GM12878 (cell line): Measurements from ENCODE around the gene ZNF239. TPM values are rescaled to one million over a fixed set of nuclear protein-coding genes. Genes with fewer than 3 reads are reported as not detected.

Experiments
- ATAC-seq: fragments of 200-7000 bp; cut with Tn5 transposase; 3 replicates; pipeline ENCODE4 v1.9.1; 2020; ENCODE audit warnings: mild to moderate bottlenecking, moderate library complexity
- BruUV-seq: library from RNA; stranded (reverse); fragments of 400-500 nt; replicated peaks from 2 replicates; lab custom pipeline; 2021; lab: Mats Ljungman, UMichigan
- CTCF ChIA-PET: fragments of 300-600 bp; sonication (Branson Sonifier 250); formaldehyde crosslinking; extraction: SDS; loops from one replicate; lab custom pipeline; 2021; ENCODE audit warnings: inconsistent platforms; lab: Yijun Ruan, JAX
- POLR2A ChIA-PET: fragments of 350-600 bp; formaldehyde crosslinking; extraction: SDS; loops from one replicate; lab custom pipeline; 2021; ENCODE audit warnings: inconsistent platforms; lab: Charles Lee
- RAD21 ChIA-PET: fragments of 300-600 bp; sonication (Branson Sonifier 250); formaldehyde crosslinking; loops from one replicate; lab custom pipeline; 2023; ENCODE audit warnings: antibody characterized with exemption; ENCODE audit not compliant: unreplicated experiment; lab: Charles Lee
- SMC1A ChIA-PET: fragments of 300-600 bp; sonication (Branson Sonifier 250); formaldehyde crosslinking; loops from one replicate; lab custom pipeline; 2023; ENCODE audit not compliant: unreplicated experiment, uncharacterized antibody; lab: Charles Lee
- DNase-seq: peaks from one replicate; pipeline ENCODE4 v3.0.0-alpha.2; 2011; ENCODE audit warnings: low read depth, low spot score
- FAIRE-seq: peaks from 3 replicates; lab custom pipeline; 2011; peaks lifted over from hg19 to GRCh38; lab: Jason Lieb, UNC
- H2AFZ ChIP-seq: 2 replicates; pipeline ENCODE4 v1.6.0; 2011; ENCODE audit warnings: low read depth, low read length, control low read depth; ENCODE audit not compliant: control insufficient read depth
- H3K27ac ChIP-seq: 2 replicates; pipeline ENCODE4 v1.5.1; 2011; ENCODE audit warnings: control low read depth; ENCODE audit not compliant: control insufficient read depth, insufficient read depth
- H3K27me3 ChIP-seq, 2 experiments: replicated peaks in 1 of 2; 2 replicates each; pipeline versions ENCODE4 v1.6.0 to v1.6.1; 2011; ENCODE audit warnings: low read length in 1 of 2; ENCODE audit not compliant: control insufficient read depth in 2 of 2, insufficient read depth in 2 of 2
- H3K36me3 ChIP-seq, 2 experiments: 2 replicates each; pipeline ENCODE4 v1.5.1; 2011; ENCODE audit warnings: low read length in 1 of 2; ENCODE audit not compliant: control insufficient read depth in 2 of 2, insufficient read depth in 2 of 2
- H3K4me1 ChIP-seq: 2 replicates; pipeline ENCODE4 v1.6.1; 2011; ENCODE audit warnings: mild to moderate bottlenecking, low read length, moderate library complexity, mixed read lengths; ENCODE audit not compliant: control insufficient read depth, insufficient read depth
- H3K4me2 ChIP-seq: 2 replicates; pipeline ENCODE4 v1.6.0; 2011; ENCODE audit warnings: control low read depth; ENCODE audit not compliant: control insufficient read depth, insufficient read depth
- H3K4me3 ChIP-seq: fragments of 200-600 bp; sonication (generic); 2 replicates; pipeline ENCODE4 v1.5.1; 2016
- H3K79me2 ChIP-seq: 2 replicates; pipeline ENCODE4 v1.6.0; 2011; ENCODE audit warnings: low read length; ENCODE audit not compliant: control insufficient read depth, insufficient read depth
- H3K9ac ChIP-seq: 2 replicates; pipeline ENCODE4 v1.8.0; 2011; ENCODE audit warnings: low read length, control low read depth, mixed read lengths; ENCODE audit not compliant: control insufficient read depth, insufficient read depth
- H3K9me3 ChIP-seq: replicated peaks from 3 replicates; pipeline ENCODE4 v1.5.1; 2011; ENCODE audit warnings: mild to moderate bottlenecking, low read length; ENCODE audit not compliant: control insufficient read depth, insufficient read depth
- H4K20me1 ChIP-seq: 2 replicates; pipeline ENCODE4 v1.6.0; 2011; ENCODE audit not compliant: control insufficient read depth, insufficient read depth
- BRCA1 ChIP-seq: IDR thresholded peaks from 2 replicates; pipeline ENCODE4 v1.6.1; 2011; ENCODE audit warnings: low read depth, low read length, improper control_type of control experiment
- DPF2 ChIP-seq: fragments of 450-650 bp; IDR thresholded peaks from 2 replicates; pipeline ENCODE4 v1.6.1; 2017; ENCODE audit warnings: mild to moderate bottlenecking
- E2F4 ChIP-seq: IDR thresholded peaks from 2 replicates; pipeline ENCODE4 v1.6.1; 2012; ENCODE audit warnings: low read depth, low read length, improper control_type of control experiment
- EED ChIP-seq: sonication (generic); IDR thresholded peaks from 2 replicates; pipeline ENCODE4 v1.6.1; 2016; ENCODE audit warnings: antibody characterized with exemption, low read depth
- HDGF ChIP-seq: fragments of 450-650 bp; IDR thresholded peaks from 2 replicates; pipeline ENCODE4 v1.6.1; 2016; ENCODE audit warnings: antibody characterized with exemption
- IKZF2 ChIP-seq, 2 experiments: fragments of 450-650 bp; IDR thresholded peaks; 2 replicates each; pipeline ENCODE4 v1.6.1; 2017; ENCODE audit warnings: mild to moderate bottlenecking in 2 of 2, moderate library complexity in 2 of 2
- MAX ChIP-seq: IDR thresholded peaks from 2 replicates; pipeline ENCODE4 v1.6.1; 2012; ENCODE audit warnings: low read depth, low read length, improper control_type of control experiment
- NKRF ChIP-seq: fragments of 450-650 bp; conservative IDR thresholded peaks from 2 replicates; pipeline ENCODE4 v1.6.1; 2017; ENCODE audit warnings: mild to moderate bottlenecking, moderate library complexity
- PBX3 ChIP-seq: IDR thresholded peaks from 2 replicates; pipeline ENCODE4 v1.6.1; 2011; ENCODE audit warnings: mild to moderate bottlenecking, low read depth, low read length, moderate library complexity; ENCODE audit not compliant: insufficient replicate concordance
- RBBP5 ChIP-seq: fragments of 200-600 bp; sonication (generic); conservative IDR thresholded peaks from 2 replicates; pipeline ENCODE4 v1.6.1; 2016
- TAF1 ChIP-seq: IDR thresholded peaks from 2 replicates; pipeline ENCODE4 v1.6.1; 2011; ENCODE audit warnings: mild to moderate bottlenecking, low read depth, low read length, borderline replicate concordance
- WGBS: methylation state at CpG from one replicate; pipeline ENCODE4 v1.1.6; 2016; ENCODE audit warnings: low lambda C conversion rate; ENCODE audit not compliant: insufficient replicate concordance, insufficient coverage; ENCODE audit errors: missing lambda C conversion rate; 5-methylcytosine and 5-hydroxymethylcytosine counted together
- in situ Hi-C: fragments of 300-500 bp; cut with MboI; formaldehyde crosslinking; loops from 9 replicates; pipeline ENCODE4 v1.14.3; 2018; ENCODE audit warnings: mixed read lengths
- intact Hi-C: fragments of 100-400 bp; cut with micrococcal nuclease; formaldehyde crosslinking; loops from one replicate; pipeline ENCODE4 v1.14.2; 2022; ENCODE audit not compliant: unreplicated experiment
- polyA plus RNA-seq, 11 experiments: library from polyadenylated mRNA; depleted of rRNA in 4 of 11; unstranded in 6 of 11; stranded (reverse) in 5 of 11; fragments of >200 nt; fragmentation: Nextera tagmentation in 4 of 11; fragmentation: Illumina TruSeq in 1 of 11; extraction: Ambion mirVana in 4 of 11; extraction: Trizol in 1 of 11; gene quantifications; 1 replicate in 1 of 11; 2 replicates in 10 of 11; pipeline versions ENCODE4 v1.2.1 to v1.2.3, GENCODE V29; 2011 to 2016; ENCODE audit warnings: inconsistent platforms in 2 of 11, missing spikeins in 2 of 11, low read depth in 1 of 11
- total RNA-seq, 4 experiments: library from RNA; depleted of rRNA in 3 of 4; stranded (reverse); fragments of >200 nt in 3 of 4; fragmentation: Illumina TruSeq in 1 of 4; extraction: Trizol in 1 of 4; gene quantifications; 2 replicates each; pipeline versions ENCODE4 v1.2.1 to v1.2.3, GENCODE V29; 2013 to 2021

The ZNF239 gene
- total and polyA plus RNA-seq, 10 of the 15 experiments (the other 5 are each of a cell fraction or from before 2014, with no cell fraction given) = 0.12 to 0.75 (median 0.43) TPM

GRCh38 chr10:43576062-43576461 is 1.6 kb upstream of the ZNF239 start (continued):
- no peak for TF ChIP-seq E2F4
- no peak for TF ChIP-seq NKRF
- no peak for TF ChIP-seq RBBP5
- no peak for TF ChIP-seq DPF2
- TF ChIP-seq PBX3 = no peak
- TF ChIP-seq BRCA1 = no peak
- no peak for TF ChIP-seq IKZF2 (IDR thresholded peaks at IDR 0.05)
- no peak for TF ChIP-seq HDGF

- TF ChIP-seq TAF1 = no peak
- no peak for TF ChIP-seq MAX
- no peak for TF ChIP-seq EED
- RAD21 ChIA-PET = no interaction called here
- in situ Hi-C loops = no loop called here
- POLR2A ChIA-PET = no interaction called here
- Histone ChIP-seq H3K79me2 (no peaks in the 10 kb centered on the region), H3K27ac (no peak overlapping the region), H3K36me3 (no peaks in the 10 kb centered on the region), H3K9ac (no peak overlapping the region), H3K4me2 (peak overlapping the region; percentile 65; the same call in 1 of the 2 replicates), H3K9me3 (peaks cover 4% of the 10 kb centered on the region), H4K20me1 (no peaks in the 10 kb centered on the region), H2AFZ (peak overlapping the region; percentile 46), H3K4me3 (peak overlapping the region; percentile 38; the same call in 1 of the 2 replicates), H3K4me1 (no peaks in the 10 kb centered on the region), H3K27me3 (no peaks in the 10 kb centered on the region)
- intact Hi-C loops = no loop called here
- FAIRE-seq (no peak), ATAC-seq (no peak), DNase-seq (no peak)
- CTCF ChIA-PET = interaction anchor here (1.6 kb wide), 1 partner anchor 32 kb away, joined by 4 read pairs; no protein-coding TSS in a partner anchor
- BruUV-seq = no TSS peak
- SMC1A ChIA-PET = no interaction called here
- WGBS = 91% methylated on average over 8 of the region's 8 CpGs
Measured at GRCh38 chr10:43574906-43575305, 490 bp upstream of the ZNF239 start.
